K562 treated with DMSO at 1 percent for 12 hours (cell line): ENCODE data around the gene USP3. TPM values are rescaled to one million over a fixed set of nuclear protein-coding genes. Genes with fewer than 3 reads are reported as not detected.

Source experiments
- total RNA-seq: library from RNA; unstranded; fragments of 300-600 nt; gene quantifications from 2 replicates; pipeline ENCODE4 v1.2.3, GENCODE V29; 2022; ENCODE audit not compliant: insufficient read depth

USP3 gene
- total RNA-seq, result 16.7 and 40.2 TPM in 2 replicates

GRCh38 chr15:63504247-63504978 is at the start of gene USP3:
Gene USP3 (plus strand): TSS chr15:63504593. CDS start chr15:63504740, 147 bp downstream.

GRCh38 chr15:63597038-63597790 is 92.8 kb downstream of the USP3 start, which contains the start of gene FBXL22:
Gene FBXL22 (plus strand): TSS chr15:63597387. CDS start chr15:63597393, 6 bp downstream.

Other genes starting within 250 kb of the USP3 start
- gene APH1B, start 227.0 kb upstream of the USP3 start, total RNA-seq, result 3.7 and 14.0 TPM in 2 replicates
- 0.73 and 1.4 TPM in 2 replicates for gene CA12, start 122.7 kb upstream of the USP3 start, total RNA-seq
- not detected in 2 replicates for gene FBXL22, start 92.8 kb downstream of the USP3 start, total RNA-seq